Activated CD8-positive, alpha-beta memory T cell treated with anti-CD3 and anti-CD28 coated beads, Interleukin-2, amount 50 U/mL, for 4 hours (primary cell): Measurements from ENCODE around the gene SLC6A19.
"Not testable (repeated sequence)": the region's sequence is repeated elsewhere in the genome, so short reads cannot be mapped to it uniquely, and the experiment has no call there.

Experiments used
- DNase-seq: peaks from one replicate; pipeline ENCODE4 v3.0.0-alpha.2; 2020

The SLC6A19 gene

DNA sequence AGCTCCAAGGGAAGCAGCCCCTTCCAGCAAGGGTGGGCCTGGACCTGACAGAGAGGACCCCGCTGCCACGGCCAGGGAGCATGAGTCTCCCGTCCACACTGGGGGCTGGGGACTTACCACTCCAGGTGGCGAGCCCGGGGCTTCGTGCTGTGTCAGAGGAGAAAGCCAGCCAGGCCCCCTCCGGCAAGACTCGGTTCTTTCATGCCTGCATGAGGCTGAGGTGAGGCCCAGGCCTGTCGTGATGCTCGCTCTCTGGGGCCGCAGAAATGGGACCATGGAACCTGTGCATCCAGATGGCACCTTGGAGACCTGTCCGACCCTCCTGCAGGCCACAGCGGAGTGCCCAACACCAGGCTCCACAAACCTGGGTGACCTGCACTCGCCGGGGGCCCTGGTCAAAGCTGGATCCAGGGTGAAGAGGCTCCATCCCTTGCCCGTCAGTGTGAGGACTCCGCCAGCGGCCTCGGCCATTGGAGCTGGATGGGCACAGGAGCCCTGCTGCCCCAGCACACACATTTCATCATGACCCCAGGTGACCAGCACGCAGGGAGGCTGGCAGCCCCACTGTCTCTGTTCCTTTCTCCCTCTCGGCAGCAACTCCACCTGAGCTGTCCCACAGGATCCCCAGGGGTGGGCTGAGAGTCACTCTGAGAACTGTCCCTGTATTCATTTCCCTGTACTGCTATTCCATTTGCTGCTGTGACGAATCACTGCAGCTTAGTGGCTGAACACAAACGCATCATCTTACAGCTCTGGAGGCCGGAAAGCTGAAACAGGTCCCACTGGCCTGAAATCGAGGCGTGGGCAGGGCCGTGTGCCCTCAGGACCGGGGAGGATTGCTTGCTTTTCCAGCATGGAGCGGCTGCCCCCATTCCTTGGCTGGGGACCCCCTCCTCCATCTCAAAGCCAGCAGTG is 48.2 kb downstream of the SLC6A19 start:
- no peak for DNase-seq

DNA sequence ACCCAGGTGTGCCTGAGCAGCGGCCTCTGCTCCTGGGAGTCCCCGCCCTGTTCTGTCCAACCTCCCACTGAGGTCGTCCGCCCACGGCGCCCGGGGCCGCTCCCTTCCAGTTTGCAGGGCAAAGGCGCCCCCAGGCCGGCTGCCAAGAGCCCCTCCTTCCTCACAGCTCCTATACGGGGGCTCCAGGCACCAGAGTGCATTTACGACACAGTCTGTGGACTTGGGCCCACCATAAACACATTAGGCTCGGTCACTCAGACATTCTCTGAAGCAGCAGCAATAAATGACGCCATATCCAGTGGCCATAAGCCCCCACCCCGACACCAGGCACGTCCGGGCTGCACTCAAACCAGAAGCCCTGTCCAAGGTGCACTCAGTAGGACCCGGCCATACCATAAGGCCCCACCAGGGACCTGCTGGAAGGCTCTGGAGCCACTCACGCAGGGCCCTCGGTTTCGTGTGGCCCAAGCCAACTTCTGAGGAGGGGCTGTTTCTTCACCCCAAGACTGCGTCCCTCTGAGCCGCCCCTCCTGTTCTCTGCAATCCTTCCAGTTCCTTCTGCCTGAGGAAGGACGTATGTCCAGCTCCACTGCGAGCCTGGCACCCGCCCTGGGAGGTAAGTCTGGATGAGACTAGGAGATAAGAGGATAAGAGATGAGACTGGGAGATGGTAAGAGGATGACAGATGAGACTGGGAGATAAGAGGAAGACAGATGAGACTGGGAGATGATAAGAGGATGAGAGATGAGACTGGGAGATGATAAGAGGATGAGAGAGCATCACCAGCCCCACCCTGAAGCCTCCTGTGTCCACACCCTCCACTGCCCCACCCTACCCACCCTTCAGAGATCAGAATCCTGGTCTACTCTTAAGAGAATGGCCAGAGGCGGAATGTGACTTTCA is 50.5 kb downstream of the SLC6A19 start:
- DNase-seq = no peak

GRCh38 chr5:1252681-1253080 is 51.3 kb downstream of the SLC6A19 start:
- DNase-seq = no peak

GRCh38 chr5:1253456-1254105 is 52.2 kb downstream of the SLC6A19 start:
- no peak for DNase-seq

GRCh38 chr5:1254196-1254595 is 52.8 kb downstream of the SLC6A19 start:
- DNase-seq = no peak

DNA sequence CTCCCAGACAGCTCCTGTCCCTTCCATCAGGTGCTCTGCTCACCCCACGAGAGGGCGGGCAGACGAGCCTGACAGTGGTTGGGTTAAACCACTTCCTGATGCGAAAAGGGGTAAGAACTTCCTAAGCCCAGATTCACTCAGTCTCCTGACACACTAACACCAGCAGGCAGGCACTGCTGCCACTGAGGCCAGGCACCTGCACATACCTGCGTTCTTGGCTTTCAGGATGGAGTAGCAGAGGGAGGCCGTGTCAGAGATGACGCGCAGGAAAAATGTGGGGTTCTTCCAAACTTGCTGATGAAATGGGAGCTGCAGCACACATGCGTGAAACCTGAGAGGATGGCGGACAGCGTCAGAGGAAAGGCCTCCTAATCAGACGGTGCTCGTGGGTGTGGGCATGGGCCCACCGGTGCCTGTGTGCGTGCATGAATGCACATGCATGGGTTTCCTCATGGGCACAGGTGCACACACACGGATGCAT is 53.7 kb downstream of the SLC6A19 start:
- peak; percentile 38 for DNase-seq

DNA sequence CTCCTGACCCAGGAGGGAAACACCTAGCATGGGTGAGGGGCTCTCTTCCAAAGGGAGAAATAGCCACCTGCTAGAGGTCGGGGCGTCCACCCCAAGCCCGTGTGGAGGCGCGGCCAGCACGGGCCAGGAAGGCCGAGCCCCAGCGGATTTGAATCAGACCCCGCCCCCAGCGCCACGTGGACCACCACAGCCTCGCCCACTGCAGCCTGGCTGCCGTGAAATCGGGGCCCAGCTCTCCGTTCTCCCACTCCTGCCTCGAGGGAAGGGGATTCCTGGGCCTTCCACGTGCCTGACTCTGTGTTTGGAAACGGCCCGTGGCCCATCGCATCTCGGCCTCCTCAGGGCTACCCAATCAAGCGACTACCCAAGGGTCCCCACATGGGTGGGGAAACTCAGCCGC is 55.4 kb downstream of the SLC6A19 start:
- no peak for DNase-seq

DNA sequence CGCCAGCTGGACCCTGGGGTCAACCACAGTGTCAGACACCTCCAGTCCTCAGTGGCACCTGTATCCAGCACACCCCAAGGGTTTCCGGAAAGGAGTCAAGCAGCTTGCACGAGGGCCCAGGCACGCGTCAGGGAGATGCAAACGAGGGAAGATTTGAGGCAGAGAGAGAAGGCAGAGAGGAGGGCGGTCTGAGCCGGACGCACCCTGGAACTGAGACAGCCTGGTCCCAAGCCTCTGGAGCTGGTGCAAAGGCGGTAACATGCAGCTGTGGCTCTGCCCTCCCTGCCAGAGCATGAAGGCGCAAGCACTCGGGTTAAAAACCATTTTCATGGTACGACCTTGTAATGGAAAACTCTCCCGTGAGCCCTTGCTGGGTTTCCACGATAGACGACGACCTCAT is 56.0 kb downstream of the SLC6A19 start:
- DNase-seq = no peak

GRCh38 chr5:1257841-1258240 is 56.4 kb downstream of the SLC6A19 start:
- no peak for DNase-seq

- DNase-seq = no peak
Observed at GRCh38 chr5:1259806-1260480, 58.5 kb downstream of the SLC6A19 start.

DNA sequence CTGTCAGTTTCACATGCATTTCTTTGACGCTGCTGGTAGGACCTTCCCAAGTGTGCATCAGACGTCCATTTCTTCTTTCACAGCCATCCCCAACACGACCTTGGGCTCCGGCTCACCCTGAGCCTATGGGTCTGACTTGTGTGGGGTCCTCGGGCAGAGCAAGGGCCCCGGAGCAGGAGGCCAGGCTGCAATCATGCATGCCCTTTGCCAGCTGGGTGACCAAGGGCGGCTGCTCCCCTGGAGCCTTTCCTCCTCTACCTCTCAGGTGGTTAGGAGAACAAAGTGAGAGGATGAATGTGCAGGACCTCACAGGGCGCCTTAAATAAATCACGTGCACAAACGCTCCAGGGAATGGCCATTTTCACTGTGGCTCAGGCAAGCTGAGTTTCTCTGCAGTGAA is 60.2 kb downstream of the SLC6A19 start:
- no peak for DNase-seq

DNA sequence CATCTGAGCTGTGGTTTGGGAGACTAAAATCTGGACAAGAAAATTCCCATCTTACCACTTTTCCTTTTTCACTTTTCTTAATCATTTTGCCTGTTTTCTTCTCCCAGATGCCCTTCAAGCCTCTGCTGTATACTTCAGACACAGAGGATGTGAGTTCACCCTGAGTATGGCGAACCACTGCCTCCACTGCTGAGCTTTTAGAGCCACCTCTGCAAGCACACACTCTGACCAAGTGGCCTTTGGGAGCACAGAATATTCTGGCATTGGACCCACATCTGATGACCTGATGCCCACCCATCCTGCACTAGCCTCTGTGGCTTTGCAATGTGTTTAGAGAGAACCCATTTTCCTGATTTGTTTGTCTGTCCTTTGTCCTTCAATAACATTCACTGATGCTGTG is 61.0 kb downstream of the SLC6A19 start:
- DNase-seq = no peak

DNA sequence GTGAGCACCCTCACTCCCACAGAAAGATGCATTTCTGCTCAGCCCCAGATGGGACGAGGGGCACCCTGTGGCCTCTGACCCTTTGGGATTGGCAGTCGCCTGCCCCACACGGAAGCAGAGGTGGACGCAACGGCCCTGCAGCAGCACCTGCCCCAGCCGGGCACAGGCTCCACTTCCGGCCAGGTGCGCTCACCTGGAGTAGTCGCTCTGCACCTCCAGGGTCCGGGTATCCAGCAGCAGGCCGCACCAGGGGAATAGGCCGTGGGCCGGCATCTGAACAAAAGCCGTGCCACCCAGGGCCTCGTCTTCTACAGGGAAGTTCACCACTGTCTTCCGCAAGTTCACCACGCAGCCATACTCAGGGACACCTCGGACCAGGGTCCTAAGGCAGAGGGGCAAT is 62.8 kb downstream of the SLC6A19 start:
- DNase-seq = no peak

DNA sequence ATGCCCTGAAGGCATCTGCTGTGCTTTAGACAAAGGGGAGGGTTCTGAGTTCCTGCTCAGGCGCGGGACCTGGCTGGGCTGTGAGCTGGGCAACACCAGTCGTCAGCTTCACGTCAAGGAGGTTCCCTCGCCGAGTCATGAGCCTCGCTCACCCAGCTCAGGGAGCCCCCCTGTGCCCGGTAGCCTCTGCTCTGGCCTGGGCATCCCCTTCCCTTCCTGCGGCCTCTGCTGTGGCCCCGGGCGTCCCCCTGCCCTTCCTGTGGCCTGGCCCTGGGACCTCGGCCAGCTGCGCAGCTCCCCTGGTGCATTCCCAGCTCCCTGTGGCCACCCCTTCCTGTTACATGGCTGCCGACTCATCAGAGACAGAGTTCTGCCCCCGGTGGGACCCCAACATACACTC is 63.6 kb downstream of the SLC6A19 start:
- DNase-seq = no peak

DNA sequence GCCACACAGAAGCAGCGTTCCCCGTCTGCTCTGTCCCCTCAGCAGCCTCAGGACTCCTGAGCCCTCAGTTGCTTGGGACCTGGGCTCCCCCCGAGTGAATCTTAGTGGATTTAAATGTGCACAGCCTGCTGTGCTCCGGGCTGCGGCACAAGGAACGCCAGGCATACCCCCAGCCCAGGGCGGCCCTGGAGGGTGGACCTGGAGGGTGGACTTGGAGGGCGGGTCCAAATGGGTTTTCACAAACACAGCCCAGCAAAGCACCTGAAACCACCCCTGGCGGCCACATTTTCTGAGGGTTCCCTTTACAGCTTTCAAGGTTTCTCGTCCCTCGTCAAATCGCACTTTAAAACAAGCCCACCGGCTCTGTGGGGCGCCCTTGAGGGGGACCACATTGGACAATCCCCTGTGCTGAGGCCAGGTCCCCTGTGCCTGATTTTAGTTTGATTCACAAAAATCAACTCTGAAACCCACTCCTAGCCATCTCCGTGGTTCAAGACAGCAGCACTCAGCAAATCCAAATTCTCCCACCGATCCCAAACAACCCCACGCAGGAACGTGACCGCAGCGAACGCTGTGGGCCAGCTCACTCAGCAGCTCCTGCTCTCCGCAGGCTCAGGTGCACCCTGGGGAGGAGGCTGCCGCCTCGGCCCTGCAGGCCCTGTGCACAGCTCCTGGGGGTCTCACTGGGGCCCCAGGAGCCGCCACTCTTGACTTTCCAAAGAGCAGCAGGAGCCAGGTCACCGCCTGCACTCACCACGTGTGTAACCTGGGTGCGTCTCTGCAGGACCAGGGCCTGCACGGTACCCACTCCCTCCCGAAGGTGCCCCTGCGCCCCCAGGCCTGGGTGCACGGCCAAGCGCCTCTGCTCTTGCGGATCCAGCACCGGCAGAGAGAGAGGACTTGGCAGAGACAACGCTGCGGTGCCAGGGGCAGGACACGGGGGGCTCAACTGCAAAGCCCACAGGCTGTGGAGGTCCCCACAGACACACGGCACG is 64.4 kb downstream of the SLC6A19 start:
- no peak for DNase-seq

GRCh38 chr5:1266791-1267190 is 65.4 kb downstream of the SLC6A19 start:
- no peak for DNase-seq

- DNase-seq = not testable (repeated sequence)
Observed at GRCh38 chr5:1267464-1267863, 66.1 kb downstream of the SLC6A19 start.

- DNase-seq = no peak
Observed at GRCh38 chr5:1268056-1268455, 66.7 kb downstream of the SLC6A19 start.

DNA sequence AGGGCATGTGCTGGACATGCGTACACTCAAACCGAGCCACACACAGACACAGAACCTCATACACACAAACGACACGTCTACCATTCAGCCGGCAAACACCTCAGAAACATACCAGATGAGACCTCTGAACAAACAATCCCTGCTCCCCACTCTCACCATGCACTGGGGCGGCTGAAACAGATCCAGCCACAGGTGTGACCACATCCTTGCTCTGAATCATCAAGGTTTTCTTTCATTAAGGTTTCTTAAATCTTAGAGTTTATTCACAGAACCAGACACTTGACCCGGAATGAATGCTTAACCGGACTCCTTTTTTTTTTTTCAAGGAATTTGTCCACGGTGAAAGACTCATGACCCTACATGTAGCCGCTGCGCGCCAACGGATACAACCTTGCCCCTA is 67.3 kb downstream of the SLC6A19 start:
- peak; percentile 35 for DNase-seq

GRCh38 chr5:1270426-1270825 is 69.0 kb downstream of the SLC6A19 start:
- no peak for DNase-seq
